ELF-1 (cell line): ENCODE results near the gene FMNL1.

ENCODE experiments used
- DNase-seq: peaks from one replicate; pipeline ENCODE4 v3.0.0-alpha.2; 2016; ENCODE audit warnings: low read depth, low spot score

FMNL1 gene

GRCh38 chr17:45282683-45283644 is 61.3 kb downstream of the FMNL1 start:
- DNase-seq = no peak

GRCh38 chr17:45283711-45284110 is 62.0 kb downstream of the FMNL1 start:
- no peak for DNase-seq

GRCh38 chr17:45284176-45285140 is 62.8 kb downstream of the FMNL1 start:
- no peak for DNase-seq

DNA sequence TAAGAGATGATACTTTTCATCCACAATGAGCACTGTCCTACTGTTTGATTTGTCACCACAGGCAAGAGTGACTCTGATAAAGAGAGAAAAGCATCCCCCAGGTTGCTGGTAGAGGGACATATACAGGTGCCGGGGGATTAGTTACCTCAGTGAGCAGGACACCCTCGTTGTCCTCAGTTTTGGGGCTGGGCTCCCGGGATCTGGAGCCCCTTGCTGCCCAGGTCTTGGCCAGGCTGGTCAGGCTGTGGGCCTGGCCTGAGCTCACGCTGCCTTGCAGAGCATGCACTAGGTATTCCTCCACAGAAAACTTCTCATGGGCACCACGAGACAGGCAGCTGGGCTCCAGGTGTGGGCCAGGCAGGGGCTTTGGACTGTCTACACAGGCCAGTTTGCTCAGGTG is 64.6 kb downstream of the FMNL1 start:
- no peak for DNase-seq

- DNase-seq = no peak
Observed at GRCh38 chr17:45287526-45288500, 66.1 kb downstream of the FMNL1 start.

GRCh38 chr17:45288825-45289224 is 67.1 kb downstream of the FMNL1 start:
- no peak for DNase-seq

DNA sequence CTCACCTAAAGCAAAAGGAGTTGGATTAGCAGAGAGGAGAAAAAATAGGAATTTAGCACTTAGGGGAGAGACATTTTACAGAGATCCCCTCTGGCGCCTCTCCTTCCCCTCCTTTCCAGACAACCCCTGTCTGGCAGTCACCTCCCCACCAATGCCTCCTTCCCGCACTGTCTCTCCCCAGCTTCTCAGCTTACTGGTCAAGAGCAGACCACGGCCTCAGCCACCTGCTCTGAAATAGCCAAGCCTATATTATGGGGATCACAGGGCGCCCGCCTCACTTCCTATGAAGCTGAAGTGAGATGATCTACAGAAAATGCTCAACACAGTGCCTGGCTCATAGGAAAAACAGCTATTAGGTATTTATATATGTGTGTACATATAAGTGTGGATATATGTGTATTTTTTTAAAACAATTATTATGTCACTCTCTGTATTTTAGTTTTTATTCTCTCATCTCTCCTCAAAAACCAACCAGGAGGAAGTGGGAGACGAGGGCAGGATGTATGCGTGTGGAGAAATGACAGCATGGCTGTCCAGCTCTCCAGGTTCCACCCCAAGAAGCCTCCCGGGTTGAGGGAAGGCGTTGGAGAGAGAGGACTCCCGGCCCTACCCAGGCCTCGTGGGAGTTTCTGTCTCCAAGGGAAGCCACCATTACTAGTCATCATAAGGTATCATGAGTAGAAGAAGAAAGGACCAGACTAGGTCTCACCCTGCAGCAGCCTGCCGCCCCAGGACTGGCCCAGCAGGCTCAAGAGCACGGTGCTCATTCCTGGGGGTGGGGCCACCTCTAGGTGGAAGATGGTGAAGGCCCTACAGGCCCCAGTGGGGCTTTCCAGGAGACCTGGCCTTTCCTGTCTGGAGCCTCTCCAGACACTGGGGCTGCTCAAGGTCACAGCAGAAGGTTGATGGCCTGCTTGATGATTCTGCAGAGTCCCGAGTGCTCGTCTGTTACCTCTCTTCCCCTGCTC is 67.9 kb downstream of the FMNL1 start:
- no peak for DNase-seq

- no peak for DNase-seq
Observed at GRCh38 chr17:45290269-45290765, 68.6 kb downstream of the FMNL1 start.

DNA sequence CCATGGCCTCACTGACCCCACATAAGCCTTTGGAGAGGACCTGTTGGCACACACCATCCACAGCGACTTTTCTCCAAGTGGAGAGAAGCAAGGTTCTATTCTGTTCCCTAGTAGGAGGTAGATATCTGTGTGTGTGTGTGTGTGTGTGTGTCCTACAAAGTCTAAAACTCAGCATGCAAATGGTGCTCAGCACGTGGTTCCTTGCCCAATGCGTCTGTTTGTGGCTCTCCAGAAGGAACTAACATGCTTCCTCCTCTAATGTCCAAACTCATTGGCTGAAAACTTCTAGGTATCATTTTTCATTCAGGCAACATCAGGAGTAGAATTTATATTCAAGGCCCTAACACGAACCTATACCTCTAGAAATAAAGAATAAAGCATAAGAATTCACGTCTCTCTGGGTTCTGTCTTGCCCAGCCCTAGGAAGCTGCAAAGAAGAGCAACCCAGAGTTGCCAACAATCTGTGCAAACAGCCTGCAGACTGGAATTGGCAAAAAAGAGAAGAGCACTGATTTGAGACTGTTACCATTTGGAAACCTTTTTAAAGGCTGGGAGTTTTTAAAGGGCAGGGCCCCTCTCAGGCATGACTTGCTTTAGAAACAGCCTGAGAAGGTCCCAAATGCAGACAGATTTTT is 69.6 kb downstream of the FMNL1 start:
- DNase-seq = no peak

GRCh38 chr17:45292696-45293412 is 71.2 kb downstream of the FMNL1 start:
- DNase-seq = no peak

- DNase-seq = peak; percentile 55
Observed at GRCh38 chr17:45293413-45294211, 71.9 kb downstream of the FMNL1 start.

- no peak for DNase-seq
Observed at GRCh38 chr17:45294506-45294905, 72.8 kb downstream of the FMNL1 start.

DNA sequence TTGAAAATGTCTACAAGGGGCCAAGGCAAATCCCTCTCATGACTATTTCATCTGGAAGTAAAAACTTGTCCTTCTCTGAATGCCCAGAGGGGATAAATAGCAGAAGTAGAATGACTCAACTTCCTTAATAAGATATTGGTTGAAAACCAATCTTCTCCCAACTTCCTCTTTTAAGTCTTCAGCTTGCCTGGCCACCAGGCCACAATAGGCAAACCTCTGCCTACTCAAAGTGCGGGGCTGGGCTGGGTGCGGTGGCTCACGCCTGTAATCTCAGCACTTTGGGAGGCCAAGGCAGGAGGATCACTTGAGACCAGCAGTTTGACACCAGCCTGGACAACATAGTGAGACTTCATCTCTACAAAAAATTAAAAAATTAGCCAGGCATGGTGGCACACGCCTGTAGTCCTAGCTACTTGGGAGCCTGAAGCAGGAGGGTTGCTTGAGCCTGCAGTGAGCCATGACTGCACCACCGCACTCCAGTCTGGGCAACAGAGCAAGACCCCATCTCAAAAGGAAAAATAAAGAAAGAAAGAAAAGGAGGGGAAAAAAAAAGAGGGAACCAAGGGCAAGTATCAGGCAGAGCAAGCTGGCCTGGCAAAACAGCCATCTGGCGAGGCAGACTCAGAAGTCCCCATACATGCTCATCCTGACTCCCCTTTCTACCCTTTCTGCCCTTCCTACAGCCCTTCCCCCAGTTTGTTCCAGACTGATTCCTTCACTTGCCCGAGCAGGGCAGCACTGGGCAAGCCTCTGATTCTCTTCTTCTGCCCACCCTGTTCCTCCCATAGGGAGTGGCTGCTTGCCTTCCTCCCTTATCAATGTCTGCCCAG is 74.5 kb downstream of the FMNL1 start:
- no peak for DNase-seq

GRCh38 chr17:45296833-45297124 is 75.1 kb downstream of the FMNL1 start:
- DNase-seq = no peak
